Pancreas (tissue), 10 donors: ENCODE results near the gene QKI. TPM values are rescaled to one million over a fixed set of nuclear protein-coding genes. Genes with fewer than 3 reads are reported as not detected.

Experiments
- ATAC-seq, 4 donors: fragments of 200-7000 bp; cut with Tn5 transposase; one replicate each; pipeline versions ENCODE4 v1.8.0 to v1.9.1; 2020; ENCODE audit warnings: mild to moderate bottlenecking in 4 of 4, moderate library complexity in 4 of 4
- DNase-seq, 6 donors: peaks; one replicate each; pipeline ENCODE4 v3.0.0-alpha.2; 2020
- FAIRE-seq: peaks from 2 replicates; lab custom pipeline; 2012; peaks lifted over from hg19 to GRCh38; lab: Jason Lieb, UNC
- H3K27ac ChIP-seq, 4 donors: fragments of 200-600 bp; sonication (generic); 1 replicate in 3 of 4; 2 replicates in 1 of 4; pipeline versions ENCODE4 v1.5.0 to v1.8.0; 2020
- H3K27me3 ChIP-seq, 4 donors: fragments of 200-600 bp; one replicate each; pipeline ENCODE4 v1.8.0; 2021
- H3K36me3 ChIP-seq, 3 donors: fragments of 200-600 bp; sonication (generic) in 1 of 3; one replicate each; pipeline versions ENCODE4 v1.5.0 to v1.8.0; 2020 to 2021
- H3K4me1 ChIP-seq, 3 donors: fragments of 200-600 bp; one replicate each; pipeline ENCODE4 v1.8.0; 2021
- H3K4me3 ChIP-seq, 4 donors: fragments of 200-600 bp; sonication (generic) in 2 of 4; one replicate each; pipeline versions ENCODE4 v1.5.0 to v1.8.0; 2020 to 2021
- H3K9me3 ChIP-seq, 4 donors: fragments of 200-600 bp; one replicate each; pipeline ENCODE4 v1.8.0; 2021
- WGBS, 2 donors: extraction: QIAGEN DNeasy Blood & Tissue Kit; methylation state at CpG; one replicate each; pipeline ENCODE4 v1.1.7; 2013; 5-methylcytosine and 5-hydroxymethylcytosine counted together
- intact Hi-C, 3 donors: fragments of 100-400 bp; cut with DNase I; formaldehyde crosslinking; loops; one replicate each; pipeline versions ENCODE4 v1.11.1 to v1.14.2; 2022
- polyA plus RNA-seq, 2 donors: library from polyadenylated mRNA; stranded (reverse); fragments of 200-250 nt; gene quantifications; one replicate each; pipeline ENCODE4 v1.2.3, GENCODE V29; 2013
- total RNA-seq, 6 donors: library from RNA; stranded (reverse); fragmentation: NEBNext Ultra II Directional in 4 of 6; extraction: Animal tissue kit (Norgen Biotek cat#: 25700) in 4 of 6; gene quantifications; one replicate each; pipeline versions ENCODE4 v1.2.1 to v1.2.4, GENCODE V29; 2021 to 2023
- TF ChIP-seq, protein P1 (sequence below), 4 donors: fragments of 200-600 bp; sonication (generic) in 3 of 4; IDR thresholded peaks; one replicate each; pipeline versions ENCODE4 v1.5.0 to v1.8.0; 2021; ENCODE audit warnings: antibody characterized with exemption in 4 of 4
- donor health status: healthy with polysubstance abuse.
- donor health status: DM: no; HTN: no; CAD: no; lungs with moderate emphysema.
- donor health status: DM: no; HTN: no; CAD: no.
- donor health status: control.
- donor health status: control.
- donor health status: Bipolar disorder and iron deficiency.
- donor health status: DM: yes; HTN: yes; CAD: no.
- donor health status: DM: no; HTN: no; CAD: no.
- donor health status: DM: no; HTN: no; CAD: no.
- donor health status: DM: yes; HTN: yes; CAD: no.

The QKI gene
- total and polyA plus RNA-seq, 8 donors, result 9.0 to 52.6 (median 21.6) TPM

DNA sequence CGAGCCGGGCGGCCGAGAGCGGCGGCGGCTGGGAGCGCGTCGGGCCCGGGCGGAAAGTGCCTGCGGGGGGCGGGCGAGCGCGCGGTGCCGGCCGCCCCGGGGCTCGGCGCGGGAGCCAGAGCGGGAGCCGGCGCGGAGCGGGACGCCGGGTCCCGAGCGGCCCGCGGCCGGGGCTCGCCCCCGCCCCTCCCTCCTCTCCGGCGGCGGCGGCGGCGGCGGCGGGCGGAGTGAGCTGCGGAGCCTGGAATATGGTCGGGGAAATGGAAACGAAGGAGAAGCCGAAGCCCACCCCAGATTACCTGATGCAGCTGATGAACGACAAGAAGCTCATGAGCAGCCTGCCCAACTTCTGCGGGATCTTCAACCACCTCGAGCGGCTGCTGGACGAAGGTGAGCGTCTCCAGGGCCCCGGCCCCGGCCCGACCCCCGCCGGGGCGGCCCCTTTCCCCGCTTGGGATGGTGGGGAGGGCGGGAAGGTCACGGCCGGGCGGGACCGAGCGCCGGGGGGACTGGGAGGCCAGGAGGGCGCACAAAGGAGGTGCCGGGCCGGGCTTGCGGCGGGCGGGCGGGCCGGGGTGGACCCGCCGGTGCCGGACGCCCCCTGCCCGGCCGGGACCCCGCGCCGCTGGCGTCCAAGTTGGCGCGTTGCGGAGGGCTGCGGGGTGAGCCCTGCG lies 565 bp downstream of the QKI start:
- Histone ChIP-seq H3K4me1 (peaks cover 0 to 27% (median 21%) of the 10 kb centered on the region in 3 donors), H3K9me3 (no peaks in the 10 kb centered on the region), H3K27me3 (no peaks in the 10 kb centered on the region), H3K36me3 (no peaks in the 10 kb centered on the region), H3K4me3 (peak overlapping the region; percentile 50 to 89 (median 84)), H3K27ac (peak overlapping the region; percentile 81 to 96 (median 92))
- TF ChIP-seq, protein P1, sequence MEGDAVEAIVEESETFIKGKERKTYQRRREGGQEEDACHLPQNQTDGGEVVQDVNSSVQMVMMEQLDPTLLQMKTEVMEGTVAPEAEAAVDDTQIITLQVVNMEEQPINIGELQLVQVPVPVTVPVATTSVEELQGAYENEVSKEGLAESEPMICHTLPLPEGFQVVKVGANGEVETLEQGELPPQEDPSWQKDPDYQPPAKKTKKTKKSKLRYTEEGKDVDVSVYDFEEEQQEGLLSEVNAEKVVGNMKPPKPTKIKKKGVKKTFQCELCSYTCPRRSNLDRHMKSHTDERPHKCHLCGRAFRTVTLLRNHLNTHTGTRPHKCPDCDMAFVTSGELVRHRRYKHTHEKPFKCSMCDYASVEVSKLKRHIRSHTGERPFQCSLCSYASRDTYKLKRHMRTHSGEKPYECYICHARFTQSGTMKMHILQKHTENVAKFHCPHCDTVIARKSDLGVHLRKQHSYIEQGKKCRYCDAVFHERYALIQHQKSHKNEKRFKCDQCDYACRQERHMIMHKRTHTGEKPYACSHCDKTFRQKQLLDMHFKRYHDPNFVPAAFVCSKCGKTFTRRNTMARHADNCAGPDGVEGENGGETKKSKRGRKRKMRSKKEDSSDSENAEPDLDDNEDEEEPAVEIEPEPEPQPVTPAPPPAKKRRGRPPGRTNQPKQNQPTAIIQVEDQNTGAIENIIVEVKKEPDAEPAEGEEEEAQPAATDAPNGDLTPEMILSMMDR (IDR thresholded peaks at IDR 0.05), result no peak
- DNase-seq, result peak; percentile 15 to 76 (median 48)
- no peak for FAIRE-seq
- 0 to 1% methylated on average over 35 to 94 of the region's 94 CpGs for WGBS, 2 donors
- intact Hi-C loops, result no loop called here
- ATAC-seq, result peak in 1 of 4 donors; percentile 2

DNA sequence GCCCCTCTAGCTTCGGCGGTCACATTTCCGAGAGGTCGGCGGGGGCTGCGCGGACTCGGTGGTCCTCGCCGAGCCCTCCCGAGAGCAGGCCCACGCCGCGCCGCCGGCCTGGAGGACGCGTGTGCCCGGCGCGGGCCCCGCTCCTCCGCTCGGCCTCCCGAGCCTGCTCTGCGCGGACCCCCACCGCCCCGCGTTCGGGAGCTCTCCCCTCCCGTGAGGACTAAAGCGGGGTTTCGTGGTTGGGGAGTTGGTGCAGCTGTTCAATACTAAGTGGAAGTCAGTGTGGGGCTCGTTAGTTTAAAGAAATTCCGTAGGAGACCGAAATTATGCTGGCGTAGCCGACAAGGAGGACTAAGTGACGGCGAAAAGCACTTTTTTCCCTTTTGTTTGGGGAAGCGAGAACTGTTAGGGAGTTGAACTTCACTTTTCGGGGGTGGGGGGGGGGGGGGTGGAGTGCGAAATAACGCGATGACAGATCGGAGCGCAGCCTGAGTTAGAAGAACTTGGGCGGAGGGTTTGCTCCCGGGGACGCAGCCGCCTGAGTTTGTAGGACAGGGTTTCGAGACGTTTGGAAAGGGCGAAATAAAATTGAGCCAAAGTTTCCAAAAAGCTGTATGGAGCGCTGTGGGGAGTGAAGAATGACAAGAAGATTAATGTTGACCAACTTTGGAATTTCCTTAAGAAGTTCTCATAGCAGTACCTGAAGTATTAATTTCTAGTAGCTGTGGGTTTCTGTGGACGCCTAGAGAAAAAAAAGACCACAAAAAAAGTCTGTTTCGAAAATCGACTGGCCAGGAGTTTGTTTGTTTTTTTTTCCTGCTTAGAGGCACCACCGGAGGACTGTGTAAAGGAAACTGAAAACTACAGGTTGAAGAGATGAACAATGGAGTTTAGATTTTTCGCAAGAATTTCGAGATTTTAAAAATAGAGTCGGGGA lies 1.4 kb downstream of the QKI start:
- ATAC-seq (peak in 3 of 4 donors; percentile 14 to 21 (median 18)), DNase-seq (peak; percentile 23 to 69 (median 51)), FAIRE-seq (no peak)
- H3K27me3 ChIP-seq, result no peaks in the 10 kb centered on the region
- no peaks in the 10 kb centered on the region for H3K36me3 ChIP-seq
- H3K4me1 ChIP-seq, result peaks cover 0 to 35% (median 29%) of the 10 kb centered on the region in 3 donors
- 0% methylated on average over 50 to 63 of the region's 63 CpGs for WGBS, 2 donors
- H3K9me3 ChIP-seq, result no peaks in the 10 kb centered on the region
- intact Hi-C loops, result no loop called here
- peak overlapping the region; percentile 81 to 96 (median 92) for H3K27ac ChIP-seq
- TF ChIP-seq, protein P1 (IDR thresholded peaks at IDR 0.05), result no peak
- peak overlapping the region; percentile 50 to 89 (median 84) for H3K4me3 ChIP-seq

DNA sequence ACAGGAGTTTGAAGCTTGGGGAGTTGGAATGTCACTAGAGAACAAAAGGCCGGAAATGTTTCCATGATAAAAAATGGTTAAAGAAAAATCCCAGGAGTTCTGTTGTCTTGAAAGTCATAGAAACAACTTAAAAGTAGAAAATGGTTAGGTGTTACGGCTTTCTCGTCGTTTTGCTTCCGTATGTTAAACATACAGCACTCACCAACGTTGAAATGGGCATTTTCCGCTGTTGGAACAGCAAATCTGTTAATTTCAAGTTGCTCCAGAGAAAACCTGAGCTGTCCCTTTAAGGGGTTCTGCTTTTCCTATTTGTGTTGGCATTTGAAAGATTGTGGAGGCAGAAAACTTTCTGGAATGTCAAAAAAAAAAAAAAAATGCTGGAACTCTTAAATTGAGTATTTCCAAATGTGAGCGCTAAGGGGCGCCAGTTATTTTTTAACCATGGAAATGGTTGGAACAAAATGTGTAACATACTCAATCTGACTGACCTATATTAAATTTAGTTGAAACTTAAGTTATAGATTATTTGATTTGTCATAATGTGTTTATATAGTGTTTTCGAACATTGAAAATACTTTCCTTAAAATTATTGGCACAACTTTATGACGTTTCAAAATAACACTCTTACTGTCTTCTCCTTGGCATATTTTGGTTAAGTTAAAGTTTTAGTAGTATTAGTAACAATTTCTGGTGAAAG lies 2.2 kb downstream of the QKI start:
- WGBS, 2 donors, result 0 to 1% methylated on average over 11 of the region's 11 CpGs
- Histone ChIP-seq H3K9me3 (no peaks in the 10 kb centered on the region), H3K4me3 (peak overlapping the region; percentile 50 to 89 (median 84)), H3K4me1 (peaks cover 0 to 44% (median 30%) of the 10 kb centered on the region in 3 donors), H3K27me3 (no peaks in the 10 kb centered on the region), H3K27ac (peak overlapping the region; percentile 43 to 96 (median 92)), H3K36me3 (no peaks in the 10 kb centered on the region)
- DNase-seq (peak in 3 of 6 donors; percentile 45 to 61 (median 53)), ATAC-seq (peak; percentile 30 to 54 (median 42)), FAIRE-seq (peak; percentile 98)
- TF ChIP-seq, protein P1 (IDR thresholded peaks at IDR 0.05), result peak in 3 of 4 donors; percentile 32 to 51 (median 41)
- intact Hi-C loops, result no loop called here

DNA sequence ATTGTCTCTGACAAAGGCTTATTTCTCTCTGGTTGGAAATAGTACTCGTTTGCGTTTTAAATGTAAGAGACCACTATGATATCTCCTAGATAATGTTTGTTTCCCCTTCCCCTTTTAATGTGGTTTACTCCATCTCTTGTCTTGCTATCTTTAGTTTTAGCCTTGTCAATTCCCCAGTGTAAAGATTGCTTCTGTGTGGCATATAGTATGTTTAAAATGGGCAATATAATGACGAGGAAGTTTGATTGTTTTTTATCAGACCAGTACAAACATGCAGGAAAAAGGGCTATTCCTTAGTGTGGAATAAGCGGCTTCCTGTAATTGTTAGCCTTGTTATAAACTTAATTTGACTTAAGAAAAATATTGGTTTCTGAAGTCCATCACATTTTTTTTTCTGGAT lies 3.1 kb downstream of the QKI start:
- Histone ChIP-seq H3K36me3 (no peaks in the 10 kb centered on the region), H3K27me3 (no peaks in the 10 kb centered on the region), H3K9me3 (no peaks in the 10 kb centered on the region), H3K27ac (peak overlapping the region in 2 of 4 donors; percentile 94 to 96), H3K4me3 (peak overlapping the region in 2 of 4 donors; percentile 80 to 89), H3K4me1 (peaks cover 0 to 46% (median 30%) of the 10 kb centered on the region in 3 donors)
- FAIRE-seq, result no peak
- 3 to 5% methylated on average over 4 of the region's 4 CpGs for WGBS, 2 donors
- TF ChIP-seq, protein P1 (IDR thresholded peaks at IDR 0.05), result no peak
- DNase-seq, result no peak
- ATAC-seq, result no peak
- intact Hi-C loops, result no loop called here
